HPDE6-E6E7 (cell line): ENCODE results near the gene EPS8L1.
"Not testable (repeated sequence)": the region's sequence is repeated elsewhere in the genome, so short reads cannot be mapped to it uniquely, and the experiment has no call there.

Experiments
- DNase-seq: peaks from one replicate; pipeline ENCODE4 v3.0.0; 2011; ENCODE audit warnings: missing footprints; ENCODE audit errors: extremely low spot score

The EPS8L1 gene

DNA sequence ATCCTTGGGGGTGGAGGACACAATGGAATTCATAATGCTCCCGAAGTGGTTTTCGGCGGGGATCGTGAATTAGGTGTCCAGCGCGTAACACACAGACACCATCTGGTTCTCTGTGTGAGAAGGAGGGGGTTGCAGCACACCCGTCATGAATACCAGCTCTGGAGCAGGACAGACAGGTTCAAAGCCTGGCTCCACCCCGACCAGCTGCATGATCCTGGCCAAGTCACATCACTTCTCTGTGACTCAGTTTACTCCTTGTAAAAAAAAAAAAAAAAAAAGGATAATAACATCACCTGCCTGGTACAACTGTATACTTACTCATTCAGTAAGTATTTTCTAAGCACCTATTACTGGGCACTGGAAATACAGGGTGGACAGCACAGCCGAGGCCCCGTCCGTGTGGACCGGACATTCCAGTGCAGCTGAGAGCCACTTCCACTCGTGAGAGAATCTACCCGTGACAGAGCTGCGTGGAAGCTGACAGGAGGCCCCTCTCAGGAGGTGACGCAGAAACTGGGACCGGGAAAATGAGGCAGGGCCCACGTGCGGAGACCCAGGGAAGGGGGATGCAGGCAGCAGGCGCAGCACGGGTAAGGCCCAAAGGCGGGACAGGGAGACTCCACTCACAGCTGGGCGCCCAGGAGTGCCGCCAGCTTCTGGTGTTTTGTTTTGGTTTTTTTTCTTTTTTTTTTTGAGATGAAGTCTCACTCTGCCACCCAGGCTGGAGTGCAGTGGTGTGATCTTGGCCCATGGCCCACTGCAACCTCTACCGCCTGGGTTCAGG is 24.7 kb upstream of the EPS8L1 start:
- DNase-seq, result no peak

DNA sequence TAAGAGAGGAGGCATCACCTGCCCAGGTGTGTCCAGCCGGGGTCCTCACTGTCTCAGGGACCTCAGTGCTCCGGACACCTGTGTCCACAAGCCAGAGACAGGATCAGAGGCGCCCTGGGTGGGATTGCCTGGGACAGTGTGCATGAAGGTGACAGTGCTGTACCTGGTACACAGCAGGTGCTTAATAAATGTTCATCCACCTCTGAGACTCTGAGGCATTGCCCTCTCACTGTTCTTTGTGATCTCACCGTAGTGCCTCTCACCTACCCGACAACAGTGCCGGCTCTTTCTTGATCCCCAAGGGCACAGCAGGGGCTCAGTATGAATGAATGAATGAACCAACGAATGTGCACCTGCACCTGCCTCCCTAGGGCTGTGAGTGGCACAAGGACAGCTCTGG is 21.9 kb upstream of the EPS8L1 start:
- DNase-seq, result no peak

DNA sequence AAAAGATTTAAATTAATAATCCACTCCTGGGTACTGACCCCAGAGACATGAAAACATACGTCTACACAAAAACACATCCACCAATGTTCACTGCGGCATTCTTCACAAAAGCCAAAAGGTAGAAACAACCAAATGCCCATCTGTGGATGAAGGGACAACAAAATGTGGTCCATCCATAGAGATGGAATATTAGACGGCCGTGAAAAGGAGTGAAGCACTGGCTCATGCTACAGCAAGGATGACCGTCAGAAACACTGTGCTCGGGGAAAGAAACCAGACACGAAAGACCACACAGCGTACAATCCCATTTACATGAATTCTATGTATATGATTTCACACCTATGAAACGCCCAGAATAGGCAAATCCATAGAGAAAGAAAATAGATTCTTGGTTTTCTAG is 18.8 kb upstream of the EPS8L1 start:
- no peak for DNase-seq

- no peak for DNase-seq
Observed at GRCh38 chr19:55058781-55059610, 16.7 kb upstream of the EPS8L1 start.

DNA sequence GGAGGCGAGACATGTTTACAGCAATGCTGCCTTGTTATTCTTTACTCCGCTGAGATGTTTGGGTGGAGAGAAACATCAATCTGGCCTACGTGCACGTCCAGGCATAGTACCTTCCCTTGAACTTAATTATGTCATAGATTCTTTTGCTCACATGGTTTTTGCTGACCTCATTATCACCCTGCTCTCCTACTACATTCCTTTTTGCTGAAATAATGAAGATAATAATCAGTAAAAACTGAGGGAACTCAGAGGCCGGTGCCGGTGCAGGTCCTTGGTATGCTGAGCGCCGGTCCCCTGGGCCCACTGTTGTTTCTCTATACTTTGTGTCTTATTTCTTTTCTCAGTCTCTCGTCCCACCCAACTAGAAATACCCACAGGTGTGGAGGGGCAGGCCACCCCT is 15.4 kb upstream of the EPS8L1 start:
- not testable (repeated sequence) for DNase-seq

GRCh38 chr19:55062735-55063491 is 12.8 kb upstream of the EPS8L1 start, which contains the start of gene RDH13:
Gene RDH13, minus strand, starts transcription at chr19:55063148. Its CDS starts 116 bp downstream, at chr19:55063032.
- DNase-seq, result peak; percentile 96

DNA sequence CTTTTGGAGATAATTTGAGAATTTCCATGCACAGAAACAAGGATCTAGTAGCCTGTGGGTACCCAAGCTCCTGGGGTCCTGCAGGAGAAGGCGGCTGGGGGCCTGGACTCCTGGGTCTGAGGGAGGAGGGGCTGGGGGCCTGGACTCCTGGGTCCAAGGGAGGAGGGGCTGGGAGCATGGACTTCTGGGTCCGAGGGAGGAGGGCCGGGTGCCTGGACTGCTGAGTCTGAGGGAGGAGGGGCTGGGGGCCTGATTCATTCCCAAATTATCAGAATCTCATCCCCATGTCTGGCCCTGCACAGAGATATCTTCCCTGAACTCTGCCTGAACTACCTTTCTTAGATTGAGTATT is 12.2 kb upstream of the EPS8L1 start:
- no peak for DNase-seq

GRCh38 chr19:55065516-55065915 is 10.2 kb upstream of the EPS8L1 start:
- not testable (repeated sequence) for DNase-seq

DNA sequence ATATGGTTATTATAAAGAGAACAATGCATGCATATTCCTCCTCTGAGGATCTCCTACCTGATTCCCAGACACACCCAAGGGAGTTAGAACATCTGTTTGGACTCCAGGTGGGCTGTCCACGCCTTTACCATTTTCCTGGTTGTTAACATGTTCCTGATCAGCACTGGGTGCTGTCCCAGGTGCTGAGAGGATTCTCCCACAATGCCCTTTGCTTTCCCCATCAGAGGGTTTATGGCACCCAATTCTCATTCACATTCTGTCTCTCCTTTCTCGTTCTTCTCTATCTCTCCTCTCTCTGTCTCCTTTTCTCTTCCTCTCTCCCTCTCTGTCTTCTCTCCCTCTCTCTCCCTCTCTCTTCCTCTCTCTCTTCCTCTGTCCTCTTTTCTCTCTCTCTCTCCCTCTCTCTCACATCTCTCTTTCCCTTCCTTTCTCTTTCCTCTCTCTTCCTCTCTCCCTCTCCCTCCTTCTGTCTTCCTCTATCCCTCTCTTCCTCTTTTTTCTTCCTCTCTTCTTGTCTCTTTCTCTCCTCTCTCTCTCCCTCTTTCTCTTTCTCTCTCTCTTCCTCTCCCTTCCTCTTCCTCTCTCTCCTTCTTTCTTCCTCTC is 9.5 kb upstream of the EPS8L1 start:
- DNase-seq, result no peak

DNA sequence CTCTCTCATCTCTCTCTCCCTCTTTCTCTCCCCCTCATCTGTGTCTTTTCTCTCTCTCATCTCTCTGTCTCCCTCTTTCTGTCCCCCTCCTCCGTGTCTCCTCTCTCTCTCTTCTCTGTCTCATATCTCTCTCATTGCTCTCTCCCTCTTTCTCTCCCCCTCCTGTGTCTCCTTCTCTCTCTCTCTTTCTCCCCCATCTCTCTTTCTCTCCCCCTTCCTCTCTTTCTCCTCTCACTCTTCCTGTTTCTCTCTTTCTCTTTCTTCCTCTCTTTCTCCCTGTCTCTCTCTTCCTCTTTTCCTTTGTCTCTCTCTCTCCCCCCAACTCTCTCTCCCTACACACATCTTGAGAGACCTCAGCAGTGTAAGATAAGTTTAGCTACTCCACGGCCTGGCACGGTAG is 7.8 kb upstream of the EPS8L1 start:
- no peak for DNase-seq

DNA sequence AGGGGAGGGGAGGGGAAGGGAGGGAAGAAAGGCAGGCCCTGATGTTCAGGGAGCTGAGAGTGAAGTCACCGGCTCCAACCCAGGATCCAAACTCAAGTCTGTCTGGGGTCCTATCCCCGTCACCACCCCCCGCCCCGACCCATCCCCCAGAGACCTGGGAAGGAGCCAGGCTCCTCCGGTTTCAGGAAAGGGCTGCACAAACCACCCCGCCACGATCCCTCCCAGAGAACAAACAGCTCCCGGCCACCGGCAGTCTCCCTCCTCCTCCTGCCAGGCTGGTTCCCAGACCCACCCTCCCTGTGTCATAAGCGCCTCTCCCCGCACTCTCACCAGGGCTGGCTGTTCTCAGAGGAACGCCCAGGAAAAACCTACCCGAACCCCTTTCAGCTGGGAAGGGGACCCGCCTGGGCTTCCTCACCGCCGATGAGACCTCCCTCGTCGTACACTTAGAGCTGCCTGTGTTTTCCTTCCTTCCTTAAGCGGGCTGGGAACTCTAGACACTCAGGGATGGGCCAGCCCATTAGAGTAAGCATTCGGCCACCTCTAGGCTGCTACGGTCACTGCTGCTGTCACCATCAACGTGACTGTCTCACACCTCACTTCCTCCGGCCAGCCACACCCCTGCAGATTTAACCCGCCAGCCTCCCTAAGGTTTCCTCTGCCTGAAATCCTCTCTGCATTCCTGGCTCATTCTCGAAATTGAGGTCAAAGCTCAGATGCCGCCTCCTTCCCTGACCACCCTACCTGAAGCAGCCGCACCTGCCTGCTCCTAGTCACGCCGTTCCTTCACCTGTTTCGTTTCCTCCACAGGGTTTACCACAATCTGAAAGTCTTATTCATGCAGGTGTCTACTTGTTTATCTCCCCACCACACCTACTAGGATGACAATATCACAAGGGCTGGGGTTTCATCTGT is 6.5 kb upstream of the EPS8L1 start:
- DNase-seq, result peak; percentile 66

GRCh38 chr19:55069865-55070197 is 5.8 kb upstream of the EPS8L1 start:
- DNase-seq, result no peak

- no peak for DNase-seq
Observed at GRCh38 chr19:55070466-55071128, 5.1 kb upstream of the EPS8L1 start.

DNA sequence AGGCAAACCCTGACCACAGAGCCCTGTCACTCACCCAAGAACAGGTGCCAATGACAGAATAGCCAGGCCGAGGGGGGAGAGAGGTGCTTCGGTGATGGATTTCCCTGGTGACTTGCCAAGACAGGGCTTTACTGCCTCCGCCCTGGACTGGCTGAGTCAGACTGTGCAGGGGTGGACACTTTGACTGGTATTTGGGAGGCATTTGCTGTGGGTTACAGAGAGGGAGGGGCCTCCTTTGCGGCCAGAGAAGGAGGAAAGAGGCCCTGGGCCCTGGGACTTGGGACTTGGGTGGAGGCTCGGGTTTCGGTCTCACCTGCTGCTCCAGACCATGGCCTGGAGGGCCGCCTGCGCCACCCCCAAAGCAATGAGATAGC is 4.6 kb upstream of the EPS8L1 start:
- DNase-seq, result peak; percentile 89

DNA sequence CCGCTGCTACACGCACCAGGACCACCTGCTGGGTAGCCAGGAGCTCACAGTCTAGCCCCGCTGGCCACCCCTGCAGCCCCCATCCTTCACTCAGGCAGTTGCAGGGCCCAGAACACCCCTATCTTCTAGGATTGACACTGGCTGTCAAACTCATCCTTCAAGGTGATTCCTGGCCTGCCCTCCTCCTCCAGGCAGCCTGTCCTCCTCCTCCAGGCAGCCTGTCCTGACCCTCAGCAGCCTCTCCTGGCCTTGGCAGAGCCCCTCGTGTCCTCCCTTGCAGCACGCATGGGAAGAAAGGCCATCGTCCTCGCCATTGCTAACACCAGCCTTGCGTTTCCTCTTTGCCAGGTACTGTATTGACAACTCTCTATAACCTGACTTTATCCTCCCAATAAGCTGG is 3.8 kb upstream of the EPS8L1 start:
- DNase-seq, result no peak

DNA sequence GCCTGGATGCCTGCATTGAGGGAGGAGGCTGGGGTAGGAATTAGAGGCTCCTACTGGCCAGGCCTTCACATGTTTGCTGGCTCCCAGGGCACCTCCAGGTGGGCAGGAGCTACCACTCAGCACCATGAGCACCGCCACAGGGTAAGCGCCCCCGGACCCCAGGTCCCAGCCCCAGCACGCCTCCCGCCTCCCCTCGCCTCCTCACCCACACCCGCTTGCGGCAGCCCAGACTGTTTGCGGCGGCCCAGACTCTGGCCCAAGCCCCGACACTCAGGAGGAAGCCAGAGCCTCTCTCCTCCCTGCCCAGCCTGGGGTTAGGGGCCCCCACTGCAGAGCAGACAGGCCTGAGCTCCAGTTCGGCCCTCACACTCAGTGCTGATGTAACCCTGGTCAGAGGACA is 652 bp downstream of the EPS8L1 start:
- DNase-seq, result no peak

- no peak for DNase-seq
Observed at GRCh38 chr19:55077106-55077505, 1.4 kb downstream of the EPS8L1 start.

- DNase-seq, result no peak
Observed at GRCh38 chr19:55078996-55079395, 3.3 kb downstream of the EPS8L1 start.

GRCh38 chr19:55079400-55080038 is 3.9 kb downstream of the EPS8L1 start:
- no peak for DNase-seq
